ENCODE results near the gene GALNT17.

The GALNT17 gene

GRCh38 chr7:71283802-71284201 is 151.9 kb downstream of the GALNT17 start:
- H2AFZ ChIP-seq (ENCODE audit: insufficient read depth, low read length, poor library complexity) = no peak overlapping the region
- no peak for DNase-seq
- no peak overlapping the region for H4K12ac ChIP-seq (ENCODE audit: low read depth, low read length)
- H2BK120ac ChIP-seq (ENCODE audit: insufficient read depth, low read length, poor library complexity) = no peak overlapping the region
- H2BK12ac ChIP-seq (ENCODE audit: low read length) = no peak overlapping the region
- H3K9me3 ChIP-seq (ENCODE audit: insufficient read depth, low read depth, low read length) = no peaks in the 10 kb centered on the region
- no peaks in the 10 kb centered on the region for H3K4me1 ChIP-seq (ENCODE audit: control insufficient read depth in 1 of 2, insufficient read depth in 2 of 2, low read length in 2 of 2)
- no peak overlapping the region for H4K8ac ChIP-seq (ENCODE audit: low read depth, low read length)
- no peak overlapping the region for H4K91ac ChIP-seq (ENCODE audit: low read depth, low read length)
- no peaks in the 10 kb centered on the region for H3K79me1 ChIP-seq (ENCODE audit: low read length)
- no peak overlapping the region for H3K23ac ChIP-seq (ENCODE audit: low read length)
- WGBS (ENCODE audit: extremely low coverage, insufficient coverage, insufficient read length) = no CpG with 5 or more reads among the region's 11 CpGs
- H2BK5ac ChIP-seq (ENCODE audit: low read depth, low read length, poor library complexity) = no peak overlapping the region
- no peak overlapping the region for H3K4ac ChIP-seq (ENCODE audit: low read depth, low read length)
- H3K79me2 ChIP-seq (ENCODE audit: control insufficient read depth, insufficient read depth, low read length, poor library complexity) = no peaks in the 10 kb centered on the region
- H3K4me2 ChIP-seq (ENCODE audit: low read length) = no peak overlapping the region
- H3K27ac ChIP-seq (ENCODE audit: low read depth, low read length) = no peak overlapping the region
- no peak overlapping the region for H3K9ac ChIP-seq (ENCODE audit: low read length)
- no peak overlapping the region for H3K14ac ChIP-seq (ENCODE audit: low read length)
- H3K4me3 ChIP-seq (ENCODE audit: low read depth, low read length) = no peak overlapping the region
- H3K27me3 ChIP-seq (ENCODE audit: insufficient read depth, low read length) = no peaks in the 10 kb centered on the region
- no peak overlapping the region for H2AK5ac ChIP-seq (ENCODE audit: low read length)
- H3K36me3 ChIP-seq (ENCODE audit: control insufficient read depth in 1 of 2, insufficient read depth in 2 of 2, low read length in 2 of 2) = no peaks in the 10 kb centered on the region
- no peak overlapping the region for H3K18ac ChIP-seq (ENCODE audit: low read length)

GRCh38 chr7:71285571-71286145 is 153.7 kb downstream of the GALNT17 start:
- Histone ChIP-seq H3K9me3 (ENCODE audit: insufficient read depth, low read depth, low read length) (no peaks in the 10 kb centered on the region), H4K91ac (ENCODE audit: low read depth, low read length) (no peak overlapping the region), H2BK5ac (ENCODE audit: low read depth, low read length, poor library complexity) (no peak overlapping the region), H3K14ac (ENCODE audit: low read length) (no peak overlapping the region), H3K79me2 (ENCODE audit: control insufficient read depth, insufficient read depth, low read length, poor library complexity) (no peaks in the 10 kb centered on the region), H3K23ac (ENCODE audit: low read length) (no peak overlapping the region), H3K9ac (ENCODE audit: low read length) (no peak overlapping the region), H4K12ac (ENCODE audit: low read depth, low read length) (no peak overlapping the region), H3K4me3 (ENCODE audit: low read depth, low read length) (no peak overlapping the region), H2BK120ac (ENCODE audit: insufficient read depth, low read length, poor library complexity) (no peak overlapping the region), H3K36me3 (ENCODE audit: control insufficient read depth in 1 of 2, insufficient read depth in 2 of 2, low read length in 2 of 2) (no peaks in the 10 kb centered on the region), H2AK5ac (ENCODE audit: low read length) (no peak overlapping the region), H2BK12ac (ENCODE audit: low read length) (no peak overlapping the region), H3K79me1 (ENCODE audit: low read length) (no peaks in the 10 kb centered on the region), H3K27ac (ENCODE audit: low read depth, low read length) (no peak overlapping the region), H3K27me3 (ENCODE audit: insufficient read depth, low read length) (no peaks in the 10 kb centered on the region), H3K4me2 (ENCODE audit: low read length) (no peak overlapping the region), H4K8ac (ENCODE audit: low read depth, low read length) (no peak overlapping the region), H3K4ac (ENCODE audit: low read depth, low read length) (no peak overlapping the region), H2AFZ (ENCODE audit: insufficient read depth, low read length, poor library complexity) (no peak overlapping the region), H3K4me1 (ENCODE audit: control insufficient read depth in 1 of 2, insufficient read depth in 2 of 2, low read length in 2 of 2) (no peaks in the 10 kb centered on the region), H3K18ac (ENCODE audit: low read length) (no peak overlapping the region)
- no peak for DNase-seq
- no CpG with 5 or more reads among the region's 4 CpGs for WGBS (ENCODE audit: extremely low coverage, insufficient coverage, insufficient read length)

DNA sequence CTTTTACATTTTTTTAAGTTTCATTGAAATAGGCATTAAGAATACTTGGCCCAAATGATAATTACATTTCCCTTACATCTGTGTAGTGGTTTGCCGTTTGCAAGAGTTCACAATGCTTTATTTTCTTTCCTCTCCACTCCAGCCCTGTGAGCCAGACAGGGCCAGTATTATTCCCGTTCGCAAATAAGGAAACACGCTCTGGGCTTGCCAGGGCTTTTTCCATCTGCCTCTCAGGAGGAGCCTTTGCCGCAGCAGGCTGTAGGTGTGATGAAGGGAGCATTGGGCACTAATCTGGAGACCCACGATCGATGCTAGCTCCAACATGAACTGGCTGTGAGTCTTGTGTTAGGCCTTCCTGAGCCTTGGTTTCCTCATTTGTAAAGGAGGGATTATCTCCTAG is 154.4 kb downstream of the GALNT17 start:
- Histone ChIP-seq H3K4ac (ENCODE audit: low read depth, low read length) (no peak overlapping the region), H4K8ac (ENCODE audit: low read depth, low read length) (no peak overlapping the region), H2BK12ac (ENCODE audit: low read length) (no peak overlapping the region)

DNA sequence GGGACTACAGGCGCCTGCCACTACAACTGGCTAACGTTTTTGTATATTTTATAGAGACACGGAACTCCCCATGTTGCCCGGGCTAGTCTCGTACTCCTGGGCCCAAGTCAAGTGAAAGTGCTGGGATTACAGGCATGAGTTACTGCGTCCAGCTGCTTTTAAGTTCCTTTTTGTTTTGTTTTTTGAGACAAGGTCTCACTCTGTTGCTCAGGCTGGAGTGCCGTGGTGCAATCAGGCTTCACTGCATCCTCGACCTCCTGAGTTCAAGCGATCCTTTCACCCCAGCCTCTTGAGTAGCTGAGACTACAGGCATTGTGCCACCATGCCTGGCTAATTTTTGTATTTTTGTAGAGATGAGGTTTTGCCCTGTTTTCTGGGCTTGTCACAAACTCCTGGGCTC is 155.0 kb downstream of the GALNT17 start:
- Histone ChIP-seq H3K9ac (ENCODE audit: low read length) (no peak overlapping the region), H2BK5ac (ENCODE audit: low read depth, low read length, poor library complexity) (no peak overlapping the region), H3K9me3 (ENCODE audit: insufficient read depth, low read depth, low read length) (no peaks in the 10 kb centered on the region), H3K27me3 (ENCODE audit: insufficient read depth, low read length) (no peaks in the 10 kb centered on the region), H4K8ac (ENCODE audit: low read depth, low read length) (no peak overlapping the region), H3K4ac (ENCODE audit: low read depth, low read length) (no peak overlapping the region), H3K14ac (ENCODE audit: low read length) (no peak overlapping the region), H3K18ac (ENCODE audit: low read length) (no peak overlapping the region), H4K12ac (ENCODE audit: low read depth, low read length) (no peak overlapping the region), H2BK120ac (ENCODE audit: insufficient read depth, low read length, poor library complexity) (no peak overlapping the region), H3K27ac (ENCODE audit: low read depth, low read length) (no peak overlapping the region), H4K91ac (ENCODE audit: low read depth, low read length) (no peak overlapping the region), H3K79me1 (ENCODE audit: low read length) (no peaks in the 10 kb centered on the region), H3K36me3 (ENCODE audit: control insufficient read depth in 1 of 2, insufficient read depth in 2 of 2, low read length in 2 of 2) (no peaks in the 10 kb centered on the region), H3K4me3 (ENCODE audit: low read depth, low read length) (no peak overlapping the region), H2AFZ (ENCODE audit: insufficient read depth, low read length, poor library complexity) (no peak overlapping the region), H3K79me2 (ENCODE audit: control insufficient read depth, insufficient read depth, low read length, poor library complexity) (no peaks in the 10 kb centered on the region), H3K4me2 (ENCODE audit: low read length) (no peak overlapping the region), H3K23ac (ENCODE audit: low read length) (no peak overlapping the region), H2AK5ac (ENCODE audit: low read length) (no peak overlapping the region), H2BK12ac (ENCODE audit: low read length) (no peak overlapping the region), H3K4me1 (ENCODE audit: control insufficient read depth in 1 of 2, insufficient read depth in 2 of 2, low read length in 2 of 2) (no peaks in the 10 kb centered on the region)
- WGBS (ENCODE audit: extremely low coverage, insufficient coverage, insufficient read length) = no CpG with 5 or more reads among the region's 9 CpGs
- DNase-seq = no peak

More for the DNA sequence above, 154.4 kb downstream of the GALNT17 start:
- Histone ChIP-seq H4K12ac (ENCODE audit: low read depth, low read length) (no peak overlapping the region), H3K9ac (ENCODE audit: low read length) (no peak overlapping the region), H3K14ac (ENCODE audit: low read length) (no peak overlapping the region), H3K4me3 (ENCODE audit: low read depth, low read length) (no peak overlapping the region), H3K27me3 (ENCODE audit: insufficient read depth, low read length) (no peaks in the 10 kb centered on the region), H3K79me1 (ENCODE audit: low read length) (no peaks in the 10 kb centered on the region), H3K23ac (ENCODE audit: low read length) (no peak overlapping the region), H2BK5ac (ENCODE audit: low read depth, low read length, poor library complexity) (no peak overlapping the region), H3K18ac (ENCODE audit: low read length) (no peak overlapping the region), H3K27ac (ENCODE audit: low read depth, low read length) (no peak overlapping the region), H2AK5ac (ENCODE audit: low read length) (no peak overlapping the region), H3K9me3 (ENCODE audit: insufficient read depth, low read depth, low read length) (no peaks in the 10 kb centered on the region), H3K4me1 (ENCODE audit: control insufficient read depth in 1 of 2, insufficient read depth in 2 of 2, low read length in 2 of 2) (no peaks in the 10 kb centered on the region), H2AFZ (ENCODE audit: insufficient read depth, low read length, poor library complexity) (no peak overlapping the region), H3K79me2 (ENCODE audit: control insufficient read depth, insufficient read depth, low read length, poor library complexity) (no peaks in the 10 kb centered on the region), H3K36me3 (ENCODE audit: control insufficient read depth in 1 of 2, insufficient read depth in 2 of 2, low read length in 2 of 2) (no peaks in the 10 kb centered on the region), H3K4me2 (ENCODE audit: low read length) (no peak overlapping the region), H2BK120ac (ENCODE audit: insufficient read depth, low read length, poor library complexity) (no peak overlapping the region), H4K91ac (ENCODE audit: low read depth, low read length) (no peak overlapping the region)
- DNase-seq = no peak
- WGBS (ENCODE audit: extremely low coverage, insufficient coverage, insufficient read length) = no CpG with 5 or more reads among the region's 7 CpGs
